Measurements from ENCODE around the gene ARL15. TPM values are rescaled to one million over a fixed set of nuclear protein-coding genes. Genes with fewer than 3 reads are reported as not detected.

The ARL15 gene
- total and polyA plus RNA-seq, 9 of the 15 experiments (the other 6 are each of a cell fraction or from before 2014, with no cell fraction given): 18.5 to 80.4 (median 57.0) TPM

GRCh38 chr5:54325610-54326311, 15.4 kb upstream of the ARL15 start (continued):
- TF ChIP-seq MEIS2 (IDR thresholded peaks at IDR 0.05; ENCODE audit: partially characterized antibody): peak; percentile 87
- peak in 1 of 2 experiments; percentile 92; a peak in 1 of 4 replicates for TF ChIP-seq NONO (IDR thresholded peaks at IDR 0.05; ENCODE audit: low read depth in 2 of 2, low read length in 1 of 2)
- peak; percentile 96 for TF ChIP-seq ZNF175 (CRISPR knock-in tag; IDR thresholded peaks at IDR 0.05; ENCODE audit: low read depth)
- peak; percentile 58; the same call in 1 of the 2 replicates for TF ChIP-seq E2F3 (CRISPR knock-in tag; IDR thresholded peaks at IDR 0.05)
- TF ChIP-seq HDAC8 (tag; IDR thresholded peaks at IDR 0.05): no peak
- no peak for TF ChIP-seq FOS (IDR thresholded peaks at IDR 0.05; ENCODE audit: extremely low read depth, insufficient read length)
- TF ChIP-seq RAD51 (IDR thresholded peaks at IDR 0.05; ENCODE audit: borderline replicate concordance, low read depth): peak; percentile 46; the same call in 1 of the 2 replicates
- TF ChIP-seq FOXA3 (CRISPR knock-in tag; conservative IDR thresholded peaks at IDR 0.05 in 1 of 2, IDR thresholded peaks at IDR 0.05 in 1 of 2): peak in 1 of 2 experiments; percentile 60; a peak in 2 of 4 replicates
- TF ChIP-seq ILK (tag; IDR thresholded peaks at IDR 0.05; ENCODE audit: borderline replicate concordance, low read depth): no peak
- no peak for TF ChIP-seq TGIF2 (CRISPR knock-in tag; IDR thresholded peaks at IDR 0.05)
- TF ChIP-seq, protein P1, sequence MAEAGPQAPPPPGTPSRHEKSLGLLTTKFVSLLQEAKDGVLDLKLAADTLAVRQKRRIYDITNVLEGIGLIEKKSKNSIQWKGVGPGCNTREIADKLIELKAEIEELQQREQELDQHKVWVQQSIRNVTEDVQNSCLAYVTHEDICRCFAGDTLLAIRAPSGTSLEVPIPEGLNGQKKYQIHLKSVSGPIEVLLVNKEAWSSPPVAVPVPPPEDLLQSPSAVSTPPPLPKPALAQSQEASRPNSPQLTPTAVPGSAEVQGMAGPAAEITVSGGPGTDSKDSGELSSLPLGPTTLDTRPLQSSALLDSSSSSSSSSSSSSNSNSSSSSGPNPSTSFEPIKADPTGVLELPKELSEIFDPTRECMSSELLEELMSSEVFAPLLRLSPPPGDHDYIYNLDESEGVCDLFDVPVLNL (CRISPR knock-in tag; IDR thresholded peaks at IDR 0.05; ENCODE audit: low read depth): no peak
- TF ChIP-seq DEAF1 (CRISPR knock-in tag; IDR thresholded peaks at IDR 0.05): 0 out of 2 replicates have a peak, but pooled peaks have one; percentile 42
- TF ChIP-seq GABPA (tag; conservative IDR thresholded peaks at IDR 0.05; ENCODE audit: low read depth): peak; percentile 55
- TF ChIP-seq, protein P2, sequence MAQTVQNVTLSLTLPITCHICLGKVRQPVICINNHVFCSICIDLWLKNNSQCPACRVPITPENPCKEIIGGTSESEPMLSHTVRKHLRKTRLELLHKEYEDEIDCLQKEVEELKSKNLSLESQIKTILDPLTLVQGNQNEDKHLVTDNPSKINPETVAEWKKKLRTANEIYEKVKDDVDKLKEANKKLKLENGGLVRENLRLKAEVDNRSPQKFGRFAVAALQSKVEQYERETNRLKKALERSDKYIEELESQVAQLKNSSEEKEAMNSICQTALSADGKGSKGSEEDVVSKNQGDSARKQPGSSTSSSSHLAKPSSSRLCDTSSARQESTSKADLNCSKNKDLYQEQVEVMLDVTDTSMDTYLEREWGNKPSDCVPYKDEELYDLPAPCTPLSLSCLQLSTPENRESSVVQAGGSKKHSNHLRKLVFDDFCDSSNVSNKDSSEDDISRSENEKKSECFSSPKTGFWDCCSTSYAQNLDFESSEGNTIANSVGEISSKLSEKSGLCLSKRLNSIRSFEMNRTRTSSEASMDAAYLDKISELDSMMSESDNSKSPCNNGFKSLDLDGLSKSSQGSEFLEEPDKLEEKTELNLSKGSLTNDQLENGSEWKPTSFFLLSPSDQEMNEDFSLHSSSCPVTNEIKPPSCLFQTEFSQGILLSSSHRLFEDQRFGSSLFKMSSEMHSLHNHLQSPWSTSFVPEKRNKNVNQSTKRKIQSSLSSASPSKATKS (CRISPR knock-in tag; IDR thresholded peaks at IDR 0.05): no peak
- peak; percentile 61; the same call in 1 of the 2 replicates for TF ChIP-seq NFRKB (IDR thresholded peaks at IDR 0.05; ENCODE audit: low read depth)
- no peak; the same call in 1 of the 2 replicates for TF ChIP-seq MYBL2 (IDR thresholded peaks at IDR 0.05; ENCODE audit: low read depth)
- no peak for TF ChIP-seq MYBL2 (CRISPR knock-in tag; IDR thresholded peaks at IDR 0.05; ENCODE audit: borderline replicate concordance)
- TF ChIP-seq PHF8 (IDR thresholded peaks at IDR 0.05; ENCODE audit: borderline replicate concordance, low read length): no peak
- TF ChIP-seq DNMT1 (IDR thresholded peaks at IDR 0.05): 0 out of 2 replicates have a peak, but pooled peaks have one; percentile 33
- peak; percentile 67; the same call in 1 of the 2 replicates for TF ChIP-seq ZNF449 (CRISPR knock-in tag; IDR thresholded peaks at IDR 0.05)
- peak; percentile 95 for TF ChIP-seq ETV5 (CRISPR knock-in tag; IDR thresholded peaks at IDR 0.05; ENCODE audit: low read depth)

All from K562 (cell line).